Panc1 (cell line): ENCODE data around the gene BCAN. TPM values are rescaled to one million over a fixed set of nuclear protein-coding genes. Genes with fewer than 3 reads are reported as not detected.

ENCODE experiments used
- ATAC-seq: fragments of 200-7000 bp; cut with Tn5 transposase; 2 replicates; pipeline ENCODE4 v1.9.1; 2020; ENCODE audit warnings: mild to moderate bottlenecking, moderate library complexity
- BruUV-seq: library from RNA; stranded (reverse); fragments of 400-500 nt; replicated peaks from 2 replicates; lab custom pipeline; 2021; lab: Mats Ljungman, UMichigan
- CTCF ChIA-PET: fragments of 300-600 bp; sonication (Branson Sonifier 250); formaldehyde crosslinking; loops from one replicate; lab custom pipeline; 2022; ENCODE audit warnings: antibody characterized with exemption; lab: Charles Lee
- POLR2A ChIA-PET: fragments of 300-600 bp; sonication (Branson Sonifier 250); formaldehyde crosslinking; loops from one replicate; lab custom pipeline; 2022; ENCODE audit warnings: antibody characterized with exemption; lab: Charles Lee
- DNase-seq: peaks from one replicate; pipeline ENCODE4 v3.0.0-alpha.2; 2010; ENCODE audit warnings: low read depth, low spot score
- H3K27ac ChIP-seq: 2 replicates; pipeline ENCODE4 v1.5.1; 2011; ENCODE audit warnings: mild to moderate bottlenecking, low read length, inconsistent platforms
- H3K27me3 ChIP-seq: fragments of 200-500 bp; sonication (Bioruptor generic); 2 replicates; pipeline ENCODE4 v1.6.0; 2014; ENCODE audit warnings: low read length, inconsistent platforms; ENCODE audit not compliant: control insufficient read depth, insufficient read depth
- H3K36me3 ChIP-seq: fragments of 200-500 bp; sonication (Bioruptor generic); 2 replicates; pipeline ENCODE4 v1.5.1; 2014; ENCODE audit warnings: inconsistent platforms, mild to moderate bottlenecking, low read length, moderate library complexity; ENCODE audit not compliant: control insufficient read depth, insufficient read depth
- H3K4me1 ChIP-seq: 2 replicates; pipeline ENCODE4 v1.5.1; 2011; ENCODE audit warnings: inconsistent platforms, mild to moderate bottlenecking, low read length, moderate library complexity; ENCODE audit not compliant: control insufficient read depth, insufficient read depth
- H3K4me3 ChIP-seq, 2 experiments: 2 replicates each; pipeline ENCODE4 v1.5.1; 2011 to 2012; ENCODE audit warnings: low read depth in 2 of 2, low read length in 2 of 2, mild to moderate bottlenecking in 2 of 2, inconsistent platforms in 1 of 2, moderate library complexity in 1 of 2
- H3K9me3 ChIP-seq: fragments of 200-500 bp; sonication (Bioruptor generic); 2 replicates; pipeline ENCODE4 v1.5.1; 2014; ENCODE audit warnings: low read depth, mild to moderate bottlenecking, inconsistent platforms, low read length, moderate library complexity; ENCODE audit not compliant: control insufficient read depth, insufficient read depth
- POLR2AphosphoS5 ChIP-seq: IDR thresholded peaks from 2 replicates; pipeline ENCODE4 v1.6.1; 2012; ENCODE audit warnings: mild to moderate bottlenecking, low read depth, low read length, moderate library complexity
- SIN3A ChIP-seq: IDR thresholded peaks from 2 replicates; pipeline ENCODE4 v1.6.1; 2012; ENCODE audit warnings: low read depth, mild to moderate bottlenecking, low read length, moderate library complexity, borderline replicate concordance; ENCODE audit not compliant: insufficient read depth
- TCF7L2 ChIP-seq: IDR thresholded peaks from 2 replicates; pipeline ENCODE4 v1.6.1; 2011; ENCODE audit warnings: mild to moderate bottlenecking, low read depth, low read length, inconsistent platforms
- in situ Hi-C: cut with HindIII; loops from 2 replicates; pipeline ENCODE4 v1.10.0; 2016; ENCODE audit warnings: low sequenced_read_pairs, low pct_unique_long_range_greater_than_20kb
- intact Hi-C: fragments of 100-400 bp; cut with micrococcal nuclease; formaldehyde crosslinking; loops from one replicate; pipeline ENCODE4 v1.10.0; 2022; ENCODE audit not compliant: unreplicated experiment
- total RNA-seq: library from RNA; stranded (reverse); gene quantifications from one replicate; pipeline ENCODE4 v1.2.1, GENCODE V29; 2021; ENCODE audit not compliant: unreplicated experiment
- TF ChIP-seq, protein P1 (sequence below): fragments of 450-650 bp; IDR thresholded peaks from 2 replicates; pipeline ENCODE4 v1.5.1; 2017; ENCODE audit warnings: mild to moderate bottlenecking
- TF ChIP-seq, protein P2 (sequence below), 2 experiments: IDR thresholded peaks; 2 replicates each; pipeline ENCODE4 v1.6.1; 2011 to 2012; ENCODE audit warnings: low read depth in 2 of 2, control low read depth in 1 of 2, low read length in 1 of 2, mild to moderate bottlenecking in 1 of 2, moderate library complexity in 1 of 2; ENCODE audit not compliant: insufficient read depth in 1 of 2

BCAN gene
- total RNA-seq, 1 experiment from 2014 or later, result 0.57 TPM

DNA sequence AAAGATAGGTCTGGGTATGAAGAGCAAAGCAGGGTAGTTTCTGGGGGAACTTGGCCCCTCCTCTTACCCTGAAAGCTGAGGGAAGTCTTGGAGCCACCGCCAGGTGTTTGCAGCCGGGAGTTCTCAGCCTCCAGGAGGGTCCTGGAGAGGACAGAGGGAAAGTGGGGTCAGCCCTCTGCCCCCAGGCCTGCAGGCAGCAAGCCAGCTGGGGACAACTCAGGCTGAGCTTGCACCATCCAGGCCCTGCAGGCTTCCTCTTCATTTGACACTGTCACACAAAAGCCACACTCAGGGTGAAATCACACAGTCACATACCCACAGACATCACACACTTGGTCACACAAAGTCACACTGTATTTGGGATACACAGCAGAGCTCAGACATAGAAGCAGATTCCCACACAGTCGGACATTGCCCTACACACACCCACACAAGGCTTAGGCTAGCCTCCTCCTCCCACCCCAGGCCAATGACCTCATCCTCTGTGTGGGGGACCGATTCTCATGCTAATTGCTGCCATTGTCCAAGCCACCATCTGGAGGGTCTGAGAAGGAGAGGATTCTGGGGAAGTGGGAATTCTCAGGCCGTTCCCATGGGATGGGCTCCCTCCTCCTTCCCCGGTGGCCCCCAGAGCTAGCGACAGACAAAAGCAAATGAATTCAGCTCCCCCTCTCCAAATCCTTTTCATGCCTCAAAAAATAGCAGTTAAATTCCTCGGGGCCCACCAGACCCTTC is 31.6 kb downstream of the BCAN start:
- Histone ChIP-seq H3K27ac (no peak overlapping the region), H3K9me3 (no peaks in the 10 kb centered on the region), H3K4me3 (no peak overlapping the region), H3K27me3 (no peaks in the 10 kb centered on the region), H3K36me3 (no peaks in the 10 kb centered on the region), H3K4me1 (peaks cover 23% of the 10 kb centered on the region)
- no TSS peak for BruUV-seq
- ATAC-seq (no peak), DNase-seq (no peak)
- in situ Hi-C loops (no loop called here), intact Hi-C loops (no loop called here)
- POLR2A ChIA-PET, result no interaction called here
- TF ChIP-seq, protein P1, sequence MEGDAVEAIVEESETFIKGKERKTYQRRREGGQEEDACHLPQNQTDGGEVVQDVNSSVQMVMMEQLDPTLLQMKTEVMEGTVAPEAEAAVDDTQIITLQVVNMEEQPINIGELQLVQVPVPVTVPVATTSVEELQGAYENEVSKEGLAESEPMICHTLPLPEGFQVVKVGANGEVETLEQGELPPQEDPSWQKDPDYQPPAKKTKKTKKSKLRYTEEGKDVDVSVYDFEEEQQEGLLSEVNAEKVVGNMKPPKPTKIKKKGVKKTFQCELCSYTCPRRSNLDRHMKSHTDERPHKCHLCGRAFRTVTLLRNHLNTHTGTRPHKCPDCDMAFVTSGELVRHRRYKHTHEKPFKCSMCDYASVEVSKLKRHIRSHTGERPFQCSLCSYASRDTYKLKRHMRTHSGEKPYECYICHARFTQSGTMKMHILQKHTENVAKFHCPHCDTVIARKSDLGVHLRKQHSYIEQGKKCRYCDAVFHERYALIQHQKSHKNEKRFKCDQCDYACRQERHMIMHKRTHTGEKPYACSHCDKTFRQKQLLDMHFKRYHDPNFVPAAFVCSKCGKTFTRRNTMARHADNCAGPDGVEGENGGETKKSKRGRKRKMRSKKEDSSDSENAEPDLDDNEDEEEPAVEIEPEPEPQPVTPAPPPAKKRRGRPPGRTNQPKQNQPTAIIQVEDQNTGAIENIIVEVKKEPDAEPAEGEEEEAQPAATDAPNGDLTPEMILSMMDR, result no peak
- TF ChIP-seq TCF7L2 (no peak), SIN3A (no peak), POLR2AphosphoS5 (no peak)
- TF ChIP-seq, protein P2, sequence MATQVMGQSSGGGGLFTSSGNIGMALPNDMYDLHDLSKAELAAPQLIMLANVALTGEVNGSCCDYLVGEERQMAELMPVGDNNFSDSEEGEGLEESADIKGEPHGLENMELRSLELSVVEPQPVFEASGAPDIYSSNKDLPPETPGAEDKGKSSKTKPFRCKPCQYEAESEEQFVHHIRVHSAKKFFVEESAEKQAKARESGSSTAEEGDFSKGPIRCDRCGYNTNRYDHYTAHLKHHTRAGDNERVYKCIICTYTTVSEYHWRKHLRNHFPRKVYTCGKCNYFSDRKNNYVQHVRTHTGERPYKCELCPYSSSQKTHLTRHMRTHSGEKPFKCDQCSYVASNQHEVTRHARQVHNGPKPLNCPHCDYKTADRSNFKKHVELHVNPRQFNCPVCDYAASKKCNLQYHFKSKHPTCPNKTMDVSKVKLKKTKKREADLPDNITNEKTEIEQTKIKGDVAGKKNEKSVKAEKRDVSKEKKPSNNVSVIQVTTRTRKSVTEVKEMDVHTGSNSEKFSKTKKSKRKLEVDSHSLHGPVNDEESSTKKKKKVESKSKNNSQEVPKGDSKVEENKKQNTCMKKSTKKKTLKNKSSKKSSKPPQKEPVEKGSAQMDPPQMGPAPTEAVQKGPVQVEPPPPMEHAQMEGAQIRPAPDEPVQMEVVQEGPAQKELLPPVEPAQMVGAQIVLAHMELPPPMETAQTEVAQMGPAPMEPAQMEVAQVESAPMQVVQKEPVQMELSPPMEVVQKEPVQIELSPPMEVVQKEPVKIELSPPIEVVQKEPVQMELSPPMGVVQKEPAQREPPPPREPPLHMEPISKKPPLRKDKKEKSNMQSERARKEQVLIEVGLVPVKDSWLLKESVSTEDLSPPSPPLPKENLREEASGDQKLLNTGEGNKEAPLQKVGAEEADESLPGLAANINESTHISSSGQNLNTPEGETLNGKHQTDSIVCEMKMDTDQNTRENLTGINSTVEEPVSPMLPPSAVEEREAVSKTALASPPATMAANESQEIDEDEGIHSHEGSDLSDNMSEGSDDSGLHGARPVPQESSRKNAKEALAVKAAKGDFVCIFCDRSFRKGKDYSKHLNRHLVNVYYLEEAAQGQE (IDR thresholded peaks at IDR 0.05; ENCODE audit: insufficient read depth in 1 of 2, low read depth in 2 of 2, low read length in 1 of 2), result no peak
- CTCF ChIA-PET, result interaction anchor here (1.0 kb wide), 1 partner anchor 16 kb away, joined by 4 read pairs; no protein-coding TSS in a partner anchor

DNA sequence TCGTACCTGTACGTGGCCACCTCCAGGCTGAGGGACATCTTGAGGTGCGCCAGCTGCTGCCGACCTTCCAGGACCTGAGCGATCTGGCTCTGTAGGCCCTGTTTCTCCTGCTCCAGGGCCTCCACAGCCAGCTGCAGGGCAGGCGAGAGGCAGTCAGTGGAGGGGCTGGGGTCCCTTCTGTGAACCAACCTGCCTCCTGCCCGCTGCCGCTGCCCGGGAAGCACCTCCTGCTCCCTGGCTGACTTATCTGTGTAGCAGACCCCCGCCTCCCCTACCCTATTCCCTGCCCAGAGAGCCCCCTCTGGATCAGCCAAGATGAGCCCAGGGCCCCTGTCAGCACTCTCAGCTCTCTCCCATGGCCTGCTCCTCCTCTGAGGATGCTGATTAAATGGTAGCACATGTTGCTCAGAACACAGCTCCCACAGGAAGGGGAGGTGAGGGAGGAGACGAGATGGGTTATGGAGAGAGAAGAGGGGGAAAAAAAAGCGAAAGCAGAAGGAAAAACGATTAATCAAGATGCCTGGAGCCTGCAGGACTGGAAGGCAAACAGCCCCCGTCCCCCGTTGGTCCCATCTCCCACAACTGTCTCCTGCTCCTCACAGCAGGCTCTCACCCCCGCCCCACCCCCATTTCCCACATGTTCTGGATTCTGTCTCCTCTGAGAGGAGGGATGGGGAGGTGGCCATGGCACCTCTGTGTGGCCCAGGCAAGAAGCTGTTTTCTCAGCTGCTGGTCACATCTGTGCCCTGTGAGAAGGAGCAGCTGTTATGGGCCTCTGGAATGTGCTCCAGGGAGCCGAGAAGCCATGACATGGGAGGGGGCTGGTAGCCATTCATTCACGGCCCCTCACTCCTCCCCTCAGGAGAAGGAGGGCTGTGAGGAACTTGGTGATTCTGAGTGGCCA is 33.5 kb downstream of the BCAN start:
- ChIA-PET POLR2A (interaction anchor here (0.5 to 0.7 kb wide), 2 partner anchors 9 to 40 kb away, joined by 3 read pairs; no protein-coding TSS in a partner anchor), CTCF (interaction anchor here (1.1 to 3.6 kb wide), 5 partner anchors 11 to 48 kb away, joined by 4 to 47 read pairs (median 7); no protein-coding TSS in a partner anchor)
- 0 out of 2 replicates have a peak, but pooled peaks have one; percentile 19 for ATAC-seq
- TF ChIP-seq SIN3A (no peak), TCF7L2 (no peak), POLR2AphosphoS5 (no peak)
- TF ChIP-seq, protein P1, result no peak
- TF ChIP-seq, protein P2 (IDR thresholded peaks at IDR 0.05; ENCODE audit: insufficient read depth in 1 of 2, low read depth in 2 of 2, low read length in 1 of 2), result no peak
- in situ Hi-C loops (no loop called here), intact Hi-C loops (no loop called here)
- peak overlapping the region; percentile 37 to 57 for H3K4me3 ChIP-seq
- H3K27ac ChIP-seq, result peak overlapping the region; percentile 72
- DNase-seq, result no peak
- H3K36me3 ChIP-seq, result no peaks in the 10 kb centered on the region
- H3K27me3 ChIP-seq, result no peaks in the 10 kb centered on the region
- no TSS peak for BruUV-seq
- peaks cover 18% of the 10 kb centered on the region for H3K4me1 ChIP-seq
- H3K9me3 ChIP-seq, result no peaks in the 10 kb centered on the region
